HG03025 (cell line): ENCODE measurements around the gene ZKSCAN4.

Source experiments
- ATAC-seq: cut with Tn5 transposase; IDR thresholded peaks from one replicate; pipeline ENCODE4 v1.9.1; 2021; ENCODE audit warnings: mild to moderate bottlenecking, moderate library complexity; ENCODE audit not compliant: unreplicated experiment, low FRiP score

ZKSCAN4 gene

GRCh38 chr6:28211840-28212509 lies 40.1 kb downstream of the ZKSCAN4 start:
- no peak for ATAC-seq

GRCh38 chr6:28209753-28210535 lies 42.1 kb downstream of the ZKSCAN4 start:
- no peak for ATAC-seq

- no peak for ATAC-seq
These were observed 43.9 kb downstream of the ZKSCAN4 start for GRCh38 chr6:28208111-28208659.

- no peak for ATAC-seq
These were observed 44.5 kb downstream of the ZKSCAN4 start for GRCh38 chr6:28207510-28208110.

- ATAC-seq: no peak
These were observed 45.0 kb downstream of the ZKSCAN4 start for GRCh38 chr6:28206928-28207509.

GRCh38 chr6:28206527-28206926 lies 45.5 kb downstream of the ZKSCAN4 start:
- no peak for ATAC-seq

GRCh38 chr6:28205879-28206278 lies 46.2 kb downstream of the ZKSCAN4 start:
- no peak for ATAC-seq

GRCh38 chr6:28203201-28203600 lies 48.9 kb downstream of the ZKSCAN4 start:
- no peak for ATAC-seq

- no peak for ATAC-seq
These were observed 52.0 kb downstream of the ZKSCAN4 start for GRCh38 chr6:28200020-28200419.
